HG02678 (cell line): ENCODE measurements around the gene COPG2.
A peak's percentile ranks its signal among the peaks of the same experiment; 100 is the strongest.
"Not testable (repeated sequence)": the region's sequence is repeated elsewhere in the genome, so short reads cannot be mapped to it uniquely, and the experiment has no call there.

Source experiments
- ATAC-seq: cut with Tn5 transposase; IDR thresholded peaks from one replicate; pipeline ENCODE4 v1.9.1; 2021; ENCODE audit warnings: mild to moderate bottlenecking, moderate library complexity; ENCODE audit not compliant: unreplicated experiment

Gene COPG2

GRCh38 chr7:130654850-130655249, 13.7 kb downstream of the COPG2 start:
- ATAC-seq, result no peak

GRCh38 chr7:130650611-130651120, 17.9 kb downstream of the COPG2 start:
- no peak for ATAC-seq

- peak; percentile 40 for ATAC-seq
Observed at GRCh38 chr7:130649004-130649790, 19.4 kb downstream of the COPG2 start.

GRCh38 chr7:130648580-130648979, 20.0 kb downstream of the COPG2 start:
- no peak for ATAC-seq

- ATAC-seq, result no peak
Observed at GRCh38 chr7:130642383-130642782, 26.2 kb downstream of the COPG2 start.

- no peak for ATAC-seq
Observed at GRCh38 chr7:130641497-130641896, 27.1 kb downstream of the COPG2 start.

- ATAC-seq, result no peak
Observed at GRCh38 chr7:130641040-130641439, 27.5 kb downstream of the COPG2 start.

GRCh38 chr7:130639388-130639787, 29.2 kb downstream of the COPG2 start:
- no peak for ATAC-seq

- no peak for ATAC-seq
Observed at GRCh38 chr7:130632111-130632510, 36.4 kb downstream of the COPG2 start.

- no peak for ATAC-seq
Observed at GRCh38 chr7:130628901-130629300, 39.6 kb downstream of the COPG2 start.

- ATAC-seq, result no peak
Observed at GRCh38 chr7:130627775-130628174, 40.8 kb downstream of the COPG2 start.

GRCh38 chr7:130622866-130623265, 45.7 kb downstream of the COPG2 start:
- ATAC-seq, result no peak

GRCh38 chr7:130615583-130615982, 53.0 kb downstream of the COPG2 start:
- no peak for ATAC-seq

- no peak for ATAC-seq
Observed at GRCh38 chr7:130614449-130614848, 54.1 kb downstream of the COPG2 start.

GRCh38 chr7:130611218-130611617, 57.3 kb downstream of the COPG2 start:
- ATAC-seq, result no peak

GRCh38 chr7:130607066-130607465, 61.5 kb downstream of the COPG2 start:
- not testable (repeated sequence) for ATAC-seq

- ATAC-seq, result no peak
Observed at GRCh38 chr7:130606161-130606560, 62.4 kb downstream of the COPG2 start.

- ATAC-seq, result no peak
Observed at GRCh38 chr7:130598056-130598455, 70.5 kb downstream of the COPG2 start.

GRCh38 chr7:130595986-130596385, 72.6 kb downstream of the COPG2 start:
- no peak for ATAC-seq

GRCh38 chr7:130593033-130593432, 75.5 kb downstream of the COPG2 start:
- no peak for ATAC-seq

- ATAC-seq, result not testable (repeated sequence)
Observed at GRCh38 chr7:130591464-130591863, 77.1 kb downstream of the COPG2 start.

- not testable (repeated sequence) for ATAC-seq
Observed at GRCh38 chr7:130585932-130586331, 82.6 kb downstream of the COPG2 start.

- not testable (repeated sequence) for ATAC-seq
Observed at GRCh38 chr7:130575110-130575509, 93.4 kb downstream of the COPG2 start.
